Glomerular visceral epithelial cell (primary cell): ENCODE measurements around the gene UGT1A6.

Source experiments
- DNase-seq: peaks from one replicate; pipeline ENCODE4 v3.0.0-alpha.2; 2016; ENCODE audit errors: extremely low spot score

UGT1A6 gene

GRCh38 chr2:233768076-233768475 lies 75.4 kb downstream of the UGT1A6 start:
- DNase-seq: no peak

GRCh38 chr2:233769260-233769659 lies 76.6 kb downstream of the UGT1A6 start:
- no peak for DNase-seq

- DNase-seq: no peak
These were observed 79.5 kb downstream of the UGT1A6 start for GRCh38 chr2:233772153-233772552.

- DNase-seq: no peak
These were observed 79.9 kb downstream of the UGT1A6 start for GRCh38 chr2:233772583-233772982.

- DNase-seq: no peak
These were observed 81.2 kb downstream of the UGT1A6 start for GRCh38 chr2:233773854-233774253.

GRCh38 chr2:233775414-233775813 lies 82.7 kb downstream of the UGT1A6 start:
- DNase-seq: no peak

GRCh38 chr2:233778030-233778429 lies 85.3 kb downstream of the UGT1A6 start, which contains the start of gene MROH2A:
TSS of gene MROH2A (plus strand) at chr2:233778330. CDS start at chr2:233779359, 1,029 bp downstream.
- no peak for DNase-seq

- no peak for DNase-seq
These were observed 87.0 kb downstream of the UGT1A6 start for GRCh38 chr2:233779722-233780121.

- DNase-seq: no peak
These were observed 88.1 kb downstream of the UGT1A6 start for GRCh38 chr2:233780771-233781170.

- DNase-seq: no peak
These were observed 96.9 kb downstream of the UGT1A6 start for GRCh38 chr2:233789554-233789953.

- DNase-seq: no peak
These were observed 98.6 kb downstream of the UGT1A6 start for GRCh38 chr2:233791151-233791882.

- no peak for DNase-seq
These were observed 99.2 kb downstream of the UGT1A6 start for GRCh38 chr2:233791883-233792329.

GRCh38 chr2:233792720-233793119 lies 100.0 kb downstream of the UGT1A6 start:
- DNase-seq: no peak

- DNase-seq: no peak
These were observed 100.9 kb downstream of the UGT1A6 start for GRCh38 chr2:233793465-233794127.

GRCh38 chr2:233794128-233794658 lies 101.5 kb downstream of the UGT1A6 start:
- no peak for DNase-seq

GRCh38 chr2:233795735-233796171 lies 103.1 kb downstream of the UGT1A6 start:
- DNase-seq: no peak

- DNase-seq: no peak
These were observed 103.6 kb downstream of the UGT1A6 start for GRCh38 chr2:233796254-233796653.

- DNase-seq: no peak
These were observed 105.8 kb downstream of the UGT1A6 start for GRCh38 chr2:233798335-233799086.

- no peak for DNase-seq
These were observed 106.5 kb downstream of the UGT1A6 start for GRCh38 chr2:233799087-233799665.

- no peak for DNase-seq
These were observed 107.0 kb downstream of the UGT1A6 start for GRCh38 chr2:233799716-233800115.

GRCh38 chr2:233800208-233800607 lies 107.5 kb downstream of the UGT1A6 start:
- no peak for DNase-seq
